Sigmoid colon (tissue), 7 donors: ENCODE results near the gene PRKAR2B. TPM values are rescaled to one million over a fixed set of nuclear protein-coding genes. Genes with fewer than 3 reads are reported as not detected.
A peak's percentile ranks its signal among the peaks of the same experiment; 100 is the strongest.

ENCODE experiments used
- DNase-seq: peaks from one replicate; pipeline ENCODE4 v3.0.0-alpha.2; 2019
- H3K27ac ChIP-seq, 4 donors: fragments of 200-600 bp; sonication (generic); one replicate each; pipeline ENCODE4 v1.5.1; 2016 to 2019; ENCODE audit warnings: mild to moderate bottlenecking in 1 of 4
- H3K27me3 ChIP-seq, 3 donors: fragments of 200-600 bp; sonication (generic); one replicate each; pipeline ENCODE4 v1.5.1; 2019; ENCODE audit warnings: mild to moderate bottlenecking in 1 of 3
- H3K36me3 ChIP-seq, 4 donors: fragments of 200-600 bp; sonication (generic); one replicate each; pipeline ENCODE4 v1.5.1; 2016 to 2019
- H3K4me1 ChIP-seq, 4 donors: fragments of 200-600 bp; sonication (generic); one replicate each; pipeline ENCODE4 v1.5.1; 2017 to 2019
- H3K4me3 ChIP-seq, 4 donors: fragments of 200-600 bp; sonication (generic); one replicate each; pipeline ENCODE4 v1.5.1; 2017 to 2019; ENCODE audit warnings: mild to moderate bottlenecking in 2 of 4, moderate library complexity in 1 of 4
- H3K9me3 ChIP-seq, 4 donors: fragments of 200-600 bp in 3 of 4; sonication (generic) in 3 of 4; one replicate each; pipeline versions ENCODE4 v1.5.1 to v1.6.1; 2013 to 2019
- CTCF ChIP-seq, 4 experiments: fragments of 450-650 bp in 3 of 4; fragments of 200-600 bp in 1 of 4; IDR thresholded peaks; one replicate each; pipeline ENCODE4 v1.5.1; 2016 to 2019; ENCODE audit warnings: antibody characterized with exemption in 4 of 4, mild to moderate bottlenecking in 3 of 4, moderate library complexity in 2 of 4
- EP300 ChIP-seq, 4 donors: sonication (generic); formaldehyde crosslinking; IDR thresholded peaks; one replicate each; pipeline ENCODE4 v1.6.1; 2017; ENCODE audit warnings: antibody characterized with exemption in 4 of 4
- POLR2A ChIP-seq, 2 donors: fragments of 450-650 bp; IDR thresholded peaks; one replicate each; pipeline ENCODE4 v1.6.1; 2016; ENCODE audit warnings: antibody characterized with exemption in 2 of 2, mild to moderate bottlenecking in 2 of 2, moderate library complexity in 2 of 2
- POLR2AphosphoS5 ChIP-seq, 4 donors: sonication (generic); formaldehyde crosslinking; IDR thresholded peaks; one replicate each; pipeline ENCODE4 v1.6.1; 2017; ENCODE audit warnings: antibody characterized with exemption in 4 of 4
- WGBS, 2 donors: extraction: QIAGEN DNeasy Blood & Tissue Kit; methylation state at CpG; one replicate each; pipeline ENCODE4 v1.1.7; 2013; 5-methylcytosine and 5-hydroxymethylcytosine counted together
- intact Hi-C: fragments of 100-400 bp; cut with DNase I; formaldehyde crosslinking; loops from one replicate; pipeline ENCODE4 v1.15.1; 2023
- polyA plus RNA-seq, 3 donors: library from polyadenylated mRNA; stranded (reverse); fragments of 200-250 nt; gene quantifications; one replicate each; pipeline ENCODE4 v1.2.3, GENCODE V29; 2013
- total RNA-seq, 4 donors: library from RNA; depleted of rRNA; stranded (reverse); fragments of >200 nt; gene quantifications; one replicate each; pipeline ENCODE4 v1.1.0, GENCODE V29; 2016
- donor health status: healthy with polysubstance abuse.
- donor health status: Bipolar disorder and iron deficiency.
- donor health status: healthy.

The PRKAR2B gene
- total and polyA plus RNA-seq, 7 donors: 8.1 to 40.0 (median 20.2) TPM

- H3K36me3 ChIP-seq: peaks cover 5 to 70% (median 11%) of the 10 kb centered on the region in 4 donors
- H3K27ac ChIP-seq: peak overlapping the region in 3 of 4 donors; percentile 13 to 54 (median 54)
- no peak overlapping the region for H3K4me3 ChIP-seq
- TF ChIP-seq POLR2A (IDR thresholded peaks at IDR 0.05) (no peak), EP300 (IDR thresholded peaks at IDR 0.05) (no peak), POLR2AphosphoS5 (IDR thresholded peaks at IDR 0.05) (no peak), CTCF (IDR thresholded peaks at IDR 0.05) (no peak)
- WGBS, 2 donors: 94 to 98% methylated on average over 5 of the region's 5 CpGs
- peaks cover 0 to 18% (median 10%) of the 10 kb centered on the region in 4 donors for H3K4me1 ChIP-seq
- DNase-seq: no peak
- H3K9me3 ChIP-seq: no peaks in the 10 kb centered on the region
- no peaks in the 10 kb centered on the region for H3K27me3 ChIP-seq
- intact Hi-C loops: no loop called here
Observed at GRCh38 chr7:107207459-107207858, 163.0 kb downstream of the PRKAR2B start.

- WGBS, 2 donors: 57 to 83% methylated on average over 3 of the region's 3 CpGs
- intact Hi-C loops: no loop called here
Observed at GRCh38 chr7:107208024-107208521, 163.6 kb downstream of the PRKAR2B start.

GRCh38 chr7:107208563-107208962 is 164.1 kb downstream of the PRKAR2B start:
- intact Hi-C loops: no loop called here
- H3K4me1 ChIP-seq: peaks cover 0 to 18% (median 10%) of the 10 kb centered on the region in 4 donors
- TF ChIP-seq POLR2A (IDR thresholded peaks at IDR 0.05): no peak
- no peak for TF ChIP-seq POLR2AphosphoS5 (IDR thresholded peaks at IDR 0.05)
- no peak for TF ChIP-seq EP300 (IDR thresholded peaks at IDR 0.05)
- no peak for TF ChIP-seq CTCF (IDR thresholded peaks at IDR 0.05)
- no peak overlapping the region for H3K4me3 ChIP-seq
- peaks cover 5 to 59% (median 7%) of the 10 kb centered on the region in 4 donors for H3K36me3 ChIP-seq
- H3K27ac ChIP-seq: peak overlapping the region in 3 of 4 donors; percentile 13 to 54 (median 54)
- 97 to 98% methylated on average over 5 of the region's 5 CpGs for WGBS, 2 donors
- no peaks in the 10 kb centered on the region for H3K27me3 ChIP-seq
- DNase-seq: no peak
- H3K9me3 ChIP-seq: no peaks in the 10 kb centered on the region

More at GRCh38 chr7:107208024-107208521, 163.6 kb downstream of the PRKAR2B start:
- DNase-seq: no peak
- Histone ChIP-seq H3K27me3 (no peaks in the 10 kb centered on the region), H3K27ac (peak overlapping the region in 3 of 4 donors; percentile 13 to 54 (median 54)), H3K4me3 (no peak overlapping the region), H3K9me3 (no peaks in the 10 kb centered on the region), H3K4me1 (peaks cover 0 to 18% (median 10%) of the 10 kb centered on the region in 4 donors), H3K36me3 (peaks cover 5 to 64% (median 10%) of the 10 kb centered on the region in 4 donors)
- TF ChIP-seq CTCF (IDR thresholded peaks at IDR 0.05): no peak
- TF ChIP-seq EP300 (IDR thresholded peaks at IDR 0.05): no peak
- no peak for TF ChIP-seq POLR2A (IDR thresholded peaks at IDR 0.05)
- no peak for TF ChIP-seq POLR2AphosphoS5 (IDR thresholded peaks at IDR 0.05)

GRCh38 chr7:107209565-107209964 is 165.1 kb downstream of the PRKAR2B start:
- H3K36me3 ChIP-seq: peaks cover 3 to 49% (median 6%) of the 10 kb centered on the region in 4 donors

More at GRCh38 chr7:107209565-107209964, 165.1 kb downstream of the PRKAR2B start:
- Histone ChIP-seq H3K9me3 (no peaks in the 10 kb centered on the region), H3K27me3 (no peaks in the 10 kb centered on the region), H3K27ac (no peak overlapping the region), H3K4me1 (peaks cover 0 to 18% (median 10%) of the 10 kb centered on the region in 4 donors), H3K4me3 (no peak overlapping the region)
- DNase-seq: no peak
- intact Hi-C loops: no loop called here
- TF ChIP-seq EP300 (IDR thresholded peaks at IDR 0.05) (no peak), CTCF (IDR thresholded peaks at IDR 0.05) (no peak), POLR2AphosphoS5 (IDR thresholded peaks at IDR 0.05) (no peak)
- WGBS, 2 donors: 26 to 83% methylated on average over 4 of the region's 4 CpGs
